Muscle layer of duodenum (tissue), 2 donors: Measurements from ENCODE around the gene HOXB5.

Experiments
- H3K27ac ChIP-seq: one replicate; pipeline ENCODE4 v1.7.0; 2013; ENCODE audit warnings: mild to moderate bottlenecking, low read length
- H3K27me3 ChIP-seq: one replicate; pipeline ENCODE4 v1.7.0; 2013; ENCODE audit warnings: low read depth, mild to moderate bottlenecking, control low read depth, low read length
- H3K36me3 ChIP-seq, 2 donors: one replicate each; pipeline ENCODE4 v1.7.0; 2013; ENCODE audit warnings: low read length in 2 of 2, control low read depth in 1 of 2, mild to moderate bottlenecking in 1 of 2; ENCODE audit not compliant: insufficient read depth in 2 of 2, control insufficient read depth in 1 of 2
- H3K4me1 ChIP-seq, 2 donors: one replicate each; pipeline ENCODE4 v1.7.0; 2013; ENCODE audit warnings: low read length in 2 of 2, mild to moderate bottlenecking in 2 of 2, control low read depth in 1 of 2, moderate library complexity in 1 of 2; ENCODE audit not compliant: insufficient read depth in 2 of 2, control insufficient read depth in 1 of 2
- H3K4me3 ChIP-seq, 2 donors: one replicate each; pipeline ENCODE4 v1.7.0; 2013; ENCODE audit warnings: low read length in 2 of 2, low read depth in 1 of 2, mild to moderate bottlenecking in 1 of 2
- H3K9me3 ChIP-seq, 2 donors: one replicate each; pipeline ENCODE4 v1.7.0; 2013; ENCODE audit warnings: low read length in 2 of 2, control low read depth in 1 of 2, mild to moderate bottlenecking in 1 of 2; ENCODE audit not compliant: control insufficient read depth in 1 of 2
- donor health status: healthy.

HOXB5 gene

GRCh38 chr17:48603959-48604769, 10.6 kb upstream of the HOXB5 start:
- Histone ChIP-seq H3K9me3 (no peaks in the 10 kb centered on the region), H3K27ac (no peak overlapping the region), H3K36me3 (peaks cover 0 to 5% of the 10 kb centered on the region in 2 donors), H3K4me1 (peaks cover 0 to 13% of the 10 kb centered on the region in 2 donors), H3K4me3 (peak overlapping the region in 1 of 2 donors; percentile 6), H3K27me3 (peaks cover 25% of the 10 kb centered on the region)

DNA sequence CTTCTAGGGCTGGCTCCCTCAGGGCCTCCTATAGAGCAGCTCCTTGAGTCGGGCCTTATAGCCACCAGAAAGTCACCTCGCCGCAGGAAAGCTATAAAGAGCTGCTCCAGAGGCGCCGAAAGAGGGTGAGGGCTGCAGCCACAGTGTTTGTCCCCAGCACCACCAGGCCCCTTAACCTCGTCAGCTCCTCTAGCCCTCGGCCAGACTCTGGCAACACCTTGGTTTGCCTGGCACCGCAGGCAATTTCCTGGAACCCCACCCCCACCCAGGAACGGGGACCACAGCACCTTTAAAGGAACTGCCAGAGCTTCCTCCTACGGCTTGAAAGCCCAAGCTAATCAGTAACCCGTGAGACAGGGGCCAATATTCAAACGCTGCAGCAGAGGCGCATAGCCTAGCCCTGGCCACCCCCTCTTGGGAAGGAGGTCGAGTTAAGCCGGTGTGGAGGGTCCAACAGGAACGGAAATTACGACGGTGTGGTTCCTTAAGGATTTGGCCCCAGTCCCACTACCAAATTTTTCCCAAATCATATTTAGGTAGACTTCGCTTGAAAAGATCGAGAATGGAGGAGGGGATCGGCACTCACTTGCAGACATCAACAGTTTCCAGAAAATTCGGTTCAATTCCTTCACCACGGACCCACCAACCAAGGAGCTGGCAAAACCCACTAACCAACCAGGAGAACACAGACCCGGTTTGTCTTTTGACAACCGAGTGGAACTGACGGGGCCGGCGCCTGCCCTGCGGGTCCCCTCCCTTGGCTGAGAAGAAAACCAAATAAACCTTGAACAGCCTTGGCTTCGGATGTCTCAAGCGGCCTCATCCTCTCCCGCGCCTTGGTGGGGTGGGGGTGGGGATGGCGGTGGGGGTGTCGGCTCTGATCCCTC, 8.2 kb upstream of the HOXB5 start:
- Histone ChIP-seq H3K4me3 (no peak overlapping the region), H3K9me3 (no peaks in the 10 kb centered on the region), H3K4me1 (peaks cover 0 to 13% of the 10 kb centered on the region in 2 donors), H3K27me3 (peaks cover 24% of the 10 kb centered on the region), H3K36me3 (peaks cover 0 to 5% of the 10 kb centered on the region in 2 donors), H3K27ac (no peak overlapping the region)

DNA sequence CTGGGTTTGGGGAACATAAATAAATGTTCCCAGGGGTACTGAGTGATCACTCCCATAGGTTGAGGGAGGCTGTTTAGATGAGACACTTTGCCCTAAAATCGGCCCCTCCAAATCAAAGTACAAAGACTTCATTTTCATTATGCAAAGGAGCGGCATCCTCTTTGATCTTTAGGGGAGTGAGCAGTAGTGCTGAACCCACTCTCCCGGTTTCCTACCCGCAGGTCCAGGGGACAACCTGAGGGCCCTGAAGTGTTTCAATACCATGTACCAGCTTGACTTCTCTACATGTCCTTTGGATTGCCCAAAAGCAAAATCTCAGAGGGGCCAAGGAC, 7.6 kb upstream of the HOXB5 start:
- Histone ChIP-seq H3K27ac (no peak overlapping the region), H3K4me1 (peaks cover 0 to 19% of the 10 kb centered on the region in 2 donors), H3K36me3 (no peaks in the 10 kb centered on the region), H3K4me3 (no peak overlapping the region), H3K27me3 (peaks cover 24% of the 10 kb centered on the region), H3K9me3 (no peaks in the 10 kb centered on the region)

GRCh38 chr17:48600244-48601098, 6.9 kb upstream of the HOXB5 start:
- Histone ChIP-seq H3K4me3 (no peak overlapping the region), H3K27me3 (peaks cover 24% of the 10 kb centered on the region), H3K4me1 (peaks cover 0 to 26% of the 10 kb centered on the region in 2 donors), H3K9me3 (no peaks in the 10 kb centered on the region), H3K27ac (no peak overlapping the region), H3K36me3 (no peaks in the 10 kb centered on the region)

DNA sequence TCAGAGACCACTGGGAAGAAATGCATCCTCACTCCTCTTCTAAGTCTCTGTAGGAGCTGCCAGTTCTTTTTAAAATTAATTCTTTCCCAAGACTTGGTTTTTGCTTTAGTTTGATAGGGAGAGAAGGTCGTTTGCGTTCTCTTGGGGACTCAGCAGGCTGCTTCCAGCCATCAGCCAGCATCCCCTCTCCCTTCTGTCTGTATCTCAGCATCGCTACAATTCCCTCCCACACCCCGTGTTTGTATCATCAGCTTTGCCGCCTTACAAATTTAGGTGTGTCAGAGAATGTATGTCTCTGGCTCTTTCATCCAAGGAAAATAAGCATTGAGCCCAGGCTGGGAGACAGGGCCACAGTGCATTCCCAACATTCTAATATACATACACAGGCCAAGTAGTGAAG, 5.8 kb upstream of the HOXB5 start:
- Histone ChIP-seq H3K4me1 (peaks cover 7 to 37% of the 10 kb centered on the region in 2 donors), H3K9me3 (no peaks in the 10 kb centered on the region), H3K36me3 (no peaks in the 10 kb centered on the region), H3K27me3 (peaks cover 23% of the 10 kb centered on the region), H3K27ac (no peak overlapping the region), H3K4me3 (no peak overlapping the region)

GRCh38 chr17:48598736-48599135, 5.2 kb upstream of the HOXB5 start:
- H3K9me3 ChIP-seq = no peaks in the 10 kb centered on the region
- H3K4me3 ChIP-seq = peak overlapping the region in 1 of 2 donors; percentile 60
- H3K27me3 ChIP-seq = peaks cover 24% of the 10 kb centered on the region
- no peak overlapping the region for H3K27ac ChIP-seq
- peaks cover 11 to 38% of the 10 kb centered on the region in 2 donors for H3K4me1 ChIP-seq
- no peaks in the 10 kb centered on the region for H3K36me3 ChIP-seq

DNA sequence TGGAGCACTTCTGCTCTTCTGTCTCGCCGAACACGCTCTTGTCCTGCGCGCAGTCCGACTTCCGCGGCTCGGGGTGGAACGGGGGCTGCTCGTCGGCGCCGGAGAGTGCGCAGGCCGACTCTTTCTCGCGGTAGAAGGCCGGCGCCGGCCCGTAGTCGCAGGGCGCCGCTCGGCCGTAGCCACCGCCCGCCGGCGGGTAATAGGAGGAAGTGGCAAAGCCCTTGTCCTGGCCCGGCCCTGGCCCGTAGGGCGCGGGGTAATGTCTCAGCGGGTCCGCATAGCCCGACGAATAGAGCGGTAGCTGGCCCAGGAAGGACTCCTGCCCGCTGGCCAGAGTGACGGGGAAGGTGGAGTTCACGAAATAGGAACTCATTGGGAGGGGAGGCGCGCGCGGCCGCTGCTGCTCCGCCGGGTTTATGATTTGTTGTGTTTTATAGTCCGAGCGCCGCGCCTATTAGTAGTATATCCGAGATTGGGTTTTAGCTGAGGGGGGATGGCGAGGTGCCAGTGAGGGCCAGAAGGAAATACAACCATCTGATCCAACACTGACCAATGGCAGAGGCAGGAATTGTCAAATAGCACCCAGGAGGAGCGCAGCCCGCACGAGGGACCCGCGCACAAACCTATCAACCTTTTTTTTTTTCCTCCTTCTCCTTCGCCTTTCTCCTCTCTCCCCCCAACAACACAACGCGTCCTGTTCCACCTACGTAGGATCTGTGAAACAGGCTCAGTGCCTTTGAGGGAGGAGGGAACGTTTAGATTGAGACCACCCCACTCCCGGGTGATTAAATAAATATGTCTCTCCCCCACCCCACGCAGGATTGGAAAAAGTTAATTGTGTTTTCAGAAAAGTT, 4.4 kb upstream of the HOXB5 start:
- Histone ChIP-seq H3K9me3 (no peaks in the 10 kb centered on the region), H3K36me3 (no peaks in the 10 kb centered on the region), H3K27ac (peak overlapping the region; percentile 73), H3K4me3 (peak overlapping the region; percentile 60 to 74), H3K27me3 (peaks cover 24% of the 10 kb centered on the region), H3K4me1 (peaks cover 11 to 37% of the 10 kb centered on the region in 2 donors)

DNA sequence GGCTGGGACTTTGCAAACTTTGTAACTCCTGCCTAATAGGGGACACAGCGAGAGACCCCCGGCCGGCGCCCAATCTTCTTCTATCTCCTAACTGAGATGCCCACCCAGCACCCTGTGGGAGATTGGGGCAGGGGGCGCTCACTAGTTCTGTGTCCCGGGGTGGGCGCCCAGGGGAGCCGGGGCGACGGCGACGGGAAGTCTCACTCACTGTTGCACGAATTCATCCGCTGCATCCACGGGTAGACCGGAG, 3.9 kb upstream of the HOXB5 start:
- peak overlapping the region; percentile 73 for H3K27ac ChIP-seq
- peaks cover 24% of the 10 kb centered on the region for H3K27me3 ChIP-seq

GRCh38 chr17:48596735-48597527, 3.4 kb upstream of the HOXB5 start:
- Histone ChIP-seq H3K27me3 (peaks cover 23% of the 10 kb centered on the region), H3K4me1 (peaks cover 11 to 26% of the 10 kb centered on the region in 2 donors), H3K9me3 (no peaks in the 10 kb centered on the region), H3K27ac (peak overlapping the region; percentile 73), H3K36me3 (no peaks in the 10 kb centered on the region), H3K4me3 (peak overlapping the region; percentile 60 to 74)

More for the DNA sequence above, 3.9 kb upstream of the HOXB5 start:
- H3K9me3 ChIP-seq = no peaks in the 10 kb centered on the region
- H3K4me1 ChIP-seq = peaks cover 11 to 31% of the 10 kb centered on the region in 2 donors
- peak overlapping the region; percentile 60 to 74 for H3K4me3 ChIP-seq
- no peaks in the 10 kb centered on the region for H3K36me3 ChIP-seq
